GM19455 (cell line): ENCODE data around the gene RHOBTB1.
"Not testable (repeated sequence)": the region's sequence is repeated elsewhere in the genome, so short reads cannot be mapped to it uniquely, and the experiment has no call there.

Experiments
- ATAC-seq: cut with Tn5 transposase; IDR thresholded peaks from one replicate; pipeline ENCODE4 v1.9.1; 2021; ENCODE audit not compliant: unreplicated experiment

RHOBTB1 gene, protein sequence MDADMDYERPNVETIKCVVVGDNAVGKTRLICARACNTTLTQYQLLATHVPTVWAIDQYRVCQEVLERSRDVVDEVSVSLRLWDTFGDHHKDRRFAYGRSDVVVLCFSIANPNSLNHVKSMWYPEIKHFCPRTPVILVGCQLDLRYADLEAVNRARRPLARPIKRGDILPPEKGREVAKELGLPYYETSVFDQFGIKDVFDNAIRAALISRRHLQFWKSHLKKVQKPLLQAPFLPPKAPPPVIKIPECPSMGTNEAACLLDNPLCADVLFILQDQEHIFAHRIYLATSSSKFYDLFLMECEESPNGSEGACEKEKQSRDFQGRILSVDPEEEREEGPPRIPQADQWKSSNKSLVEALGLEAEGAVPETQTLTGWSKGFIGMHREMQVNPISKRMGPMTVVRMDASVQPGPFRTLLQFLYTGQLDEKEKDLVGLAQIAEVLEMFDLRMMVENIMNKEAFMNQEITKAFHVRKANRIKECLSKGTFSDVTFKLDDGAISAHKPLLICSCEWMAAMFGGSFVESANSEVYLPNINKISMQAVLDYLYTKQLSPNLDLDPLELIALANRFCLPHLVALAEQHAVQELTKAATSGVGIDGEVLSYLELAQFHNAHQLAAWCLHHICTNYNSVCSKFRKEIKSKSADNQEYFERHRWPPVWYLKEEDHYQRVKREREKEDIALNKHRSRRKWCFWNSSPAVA

DNA sequence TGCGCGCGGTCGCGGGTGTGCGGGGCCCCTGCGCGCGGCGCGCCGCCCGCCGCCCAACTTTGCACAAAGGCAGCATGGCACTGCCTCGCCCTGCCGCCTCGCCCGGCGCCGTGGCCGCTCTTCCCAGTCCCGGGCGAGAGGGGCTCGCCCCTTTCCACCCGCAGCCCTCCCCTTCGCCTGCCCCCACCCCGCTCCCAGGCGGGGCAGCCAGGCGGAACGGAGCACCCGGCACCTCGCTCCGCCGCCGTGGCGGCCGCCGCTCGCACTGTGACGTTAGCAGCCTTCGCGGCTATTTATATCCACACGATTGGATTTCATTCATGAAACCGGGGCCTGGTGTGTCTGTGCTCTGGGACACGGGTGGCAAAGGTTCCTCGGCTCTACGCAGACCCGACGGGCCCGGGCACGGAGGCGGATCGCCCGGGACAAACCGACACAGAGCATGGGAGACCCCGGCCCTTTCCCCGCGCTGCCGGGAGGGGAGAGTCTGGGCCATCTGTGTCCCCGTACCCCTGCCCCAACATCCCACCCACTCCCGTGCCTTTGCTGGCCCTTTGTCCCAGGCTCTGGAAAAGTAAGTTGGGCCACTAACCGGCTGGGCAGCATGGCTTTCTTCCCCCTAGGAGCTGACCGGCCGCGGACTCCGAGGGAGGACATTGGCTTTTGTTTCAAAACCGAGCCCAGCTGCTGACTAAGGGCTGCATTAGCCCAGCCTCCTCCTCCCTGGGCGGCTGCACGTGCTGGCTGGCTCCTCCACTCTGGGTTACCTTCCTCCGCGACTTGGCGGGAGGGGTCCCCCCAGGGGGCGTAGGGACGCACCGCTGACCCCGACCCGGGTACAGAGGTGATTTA lies at the start of gene RHOBTB1:
Gene RHOBTB1 (minus strand): TSS at position 128 of the 852 bp plus-strand sequence. CDS start 32,643 bp downstream, outside the sequence.
- no peak for ATAC-seq

- no peak for ATAC-seq
These were observed 48.7 kb upstream of the RHOBTB1 start for GRCh38 chr10:60992636-60993035.

DNA sequence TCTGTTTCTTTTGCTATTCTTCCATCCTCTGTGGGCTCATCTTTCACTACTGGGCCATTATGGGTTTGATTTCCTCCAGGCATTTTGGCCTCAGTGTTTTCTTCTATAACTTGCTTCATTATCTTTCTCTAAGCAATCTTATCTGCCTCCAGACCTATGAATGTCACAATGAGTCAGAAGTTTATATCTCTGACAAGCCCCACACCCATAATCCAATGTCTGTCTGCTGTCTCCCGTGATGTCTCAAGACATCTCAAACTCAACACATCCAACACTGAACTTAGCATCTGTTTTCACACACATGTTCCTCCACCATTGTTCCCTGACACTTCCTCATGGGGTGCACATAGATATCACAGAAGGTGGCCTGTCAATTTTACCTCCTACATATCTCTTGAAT lies 46.7 kb upstream of the RHOBTB1 start:
- no peak for ATAC-seq

- ATAC-seq = no peak
These were observed 45.5 kb upstream of the RHOBTB1 start for GRCh38 chr10:60989400-60989876.

- no peak for ATAC-seq
These were observed 42.8 kb upstream of the RHOBTB1 start for GRCh38 chr10:60986791-60987190.

GRCh38 chr10:60985951-60986350 lies 42.0 kb upstream of the RHOBTB1 start:
- no peak for ATAC-seq

DNA sequence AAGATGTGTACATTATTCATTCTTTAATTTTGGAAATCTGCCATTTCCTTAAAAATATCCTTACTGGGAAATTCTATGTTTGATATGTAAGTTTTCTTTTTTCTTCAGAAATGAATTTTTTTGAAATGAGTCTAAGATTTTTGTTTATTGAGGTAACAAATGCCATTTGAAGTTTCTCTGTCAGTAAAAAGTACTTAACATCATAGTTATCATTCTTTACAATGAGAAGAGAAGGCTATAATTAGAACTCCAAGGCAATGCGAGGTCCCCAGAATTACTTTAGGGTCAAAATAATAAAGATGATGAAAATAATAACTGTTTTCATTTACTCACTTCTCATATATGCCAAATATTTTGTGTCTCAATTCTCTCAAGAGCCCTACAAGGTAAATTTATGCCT lies 37.0 kb upstream of the RHOBTB1 start:
- ATAC-seq = no peak

DNA sequence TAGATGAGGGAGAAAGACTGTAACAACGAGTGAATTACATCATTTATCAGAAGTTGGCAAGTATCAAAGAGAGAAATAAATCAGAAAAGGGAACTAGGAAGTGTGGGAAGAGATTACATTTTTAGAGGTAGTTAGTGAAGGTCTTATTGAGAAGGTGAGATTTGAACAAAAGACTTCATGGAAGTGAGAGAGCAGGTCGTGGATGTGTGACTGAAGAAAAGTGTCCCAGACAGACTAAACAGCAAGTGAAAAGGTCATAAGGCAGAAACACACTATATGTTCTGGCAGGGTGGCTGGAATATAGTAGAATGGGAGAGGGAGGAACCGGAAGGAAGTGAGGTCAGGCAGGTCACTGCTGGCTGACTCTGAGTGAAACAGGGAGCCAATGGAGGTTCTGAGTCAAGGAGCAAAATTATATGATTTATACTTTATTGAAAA lies 35.7 kb upstream of the RHOBTB1 start:
- no peak for ATAC-seq

GRCh38 chr10:60978287-60979115 lies 34.5 kb upstream of the RHOBTB1 start:
- no peak for ATAC-seq

DNA sequence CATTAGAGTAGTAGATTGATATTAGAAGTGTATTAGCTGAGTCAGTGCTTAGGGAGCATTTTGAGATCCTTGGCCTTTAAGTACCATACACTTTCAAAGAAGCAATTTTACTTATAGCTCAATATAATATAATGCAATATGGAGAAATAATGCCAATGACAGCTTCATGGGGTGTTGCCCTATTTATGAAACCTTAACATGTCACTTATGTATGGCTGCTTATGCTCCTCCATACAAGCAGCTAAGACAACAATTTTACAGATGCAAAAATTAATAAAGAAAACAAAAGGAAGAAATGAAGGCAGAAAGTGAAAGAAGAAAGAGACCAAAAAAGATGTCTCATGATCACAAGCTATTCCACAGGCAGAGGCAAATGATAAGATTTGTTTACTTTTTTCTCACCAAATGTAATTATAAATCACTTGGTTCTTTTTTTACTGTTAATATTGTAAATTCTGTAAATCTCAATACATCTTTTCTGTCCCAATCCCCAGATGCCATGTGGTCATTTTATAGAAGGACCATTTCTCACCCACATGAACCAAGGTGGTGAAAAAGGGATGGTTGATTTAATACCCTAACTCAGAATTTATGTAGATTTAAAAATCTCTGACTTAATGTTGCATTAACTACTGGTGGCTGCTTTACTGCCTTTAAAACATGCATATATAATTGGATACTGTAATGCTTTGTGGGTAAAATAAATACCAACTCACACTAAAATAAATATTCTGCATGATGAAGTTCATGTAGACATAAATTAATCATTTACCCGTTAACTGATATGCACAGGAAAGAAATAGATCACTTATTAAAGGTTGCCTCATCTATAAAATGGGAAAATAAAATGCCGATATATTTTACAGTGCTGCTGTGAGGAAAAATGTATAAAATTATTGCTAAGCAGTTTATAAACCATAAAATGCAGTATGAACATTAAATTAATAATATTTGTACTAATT lies 33.5 kb upstream of the RHOBTB1 start:
- ATAC-seq = no peak

- no peak for ATAC-seq
These were observed 32.7 kb upstream of the RHOBTB1 start for GRCh38 chr10:60976687-60977086.

GRCh38 chr10:60975716-60976115 lies 31.7 kb upstream of the RHOBTB1 start:
- no peak for ATAC-seq

GRCh38 chr10:60974463-60975149 lies 30.6 kb upstream of the RHOBTB1 start:
- no peak for ATAC-seq

GRCh38 chr10:60973086-60973485 lies 29.1 kb upstream of the RHOBTB1 start:
- ATAC-seq = no peak

DNA sequence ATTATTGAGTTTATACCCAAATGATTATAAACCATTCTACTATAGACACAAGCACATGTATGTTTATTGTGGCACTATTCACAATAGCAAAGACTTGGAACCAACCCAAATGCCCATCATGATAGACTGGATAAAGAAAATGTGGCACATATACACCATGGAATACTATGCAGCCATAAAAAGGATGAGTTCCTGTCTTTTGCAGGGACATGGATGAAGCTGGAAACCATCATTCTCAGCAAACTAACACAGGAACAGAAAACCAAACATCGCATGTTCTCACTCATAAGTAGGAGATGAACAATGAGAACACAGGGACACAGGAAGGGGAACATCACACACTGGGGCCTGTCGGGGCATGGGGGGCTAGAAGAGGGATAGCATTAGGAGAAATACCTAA lies 28.2 kb upstream of the RHOBTB1 start:
- ATAC-seq = not testable (repeated sequence)

DNA sequence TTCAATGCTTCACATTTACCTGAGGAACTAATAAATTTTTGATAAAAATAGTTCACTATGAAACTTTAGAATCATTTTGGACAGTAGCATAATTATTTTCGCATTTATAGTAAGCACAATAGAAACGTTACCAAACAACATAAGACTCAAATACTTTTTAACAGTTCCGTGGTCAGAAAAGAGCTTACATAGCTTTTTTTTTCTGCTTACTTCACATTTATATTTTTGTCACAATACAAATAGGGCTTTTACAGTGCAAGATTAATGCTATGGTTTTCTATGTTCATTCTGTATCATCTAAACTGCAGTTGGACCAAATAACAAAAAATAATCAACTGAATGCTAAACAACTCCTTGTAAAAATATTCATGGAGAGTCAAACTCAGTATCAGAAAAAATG lies 26.5 kb upstream of the RHOBTB1 start:
- ATAC-seq = no peak

- ATAC-seq = no peak
These were observed 24.5 kb upstream of the RHOBTB1 start for GRCh38 chr10:60968504-60968903.

GRCh38 chr10:60967854-60968484 lies 24.0 kb upstream of the RHOBTB1 start:
- ATAC-seq = no peak
